GM12872 (cell line): Measurements from ENCODE around the gene SOX5.

ENCODE experiments used
- TF ChIP-seq, protein P1 (sequence below): IDR thresholded peaks from 3 replicates; pipeline ENCODE4 v1.5.1; 2011; ENCODE audit warnings: low read depth, mild to moderate bottlenecking, low read length, moderate library complexity; ENCODE audit not compliant: insufficient read depth

SOX5 gene

GRCh38 chr12:23860019-23860418 is 89.5 kb downstream of the SOX5 start:
- TF ChIP-seq, protein P1, sequence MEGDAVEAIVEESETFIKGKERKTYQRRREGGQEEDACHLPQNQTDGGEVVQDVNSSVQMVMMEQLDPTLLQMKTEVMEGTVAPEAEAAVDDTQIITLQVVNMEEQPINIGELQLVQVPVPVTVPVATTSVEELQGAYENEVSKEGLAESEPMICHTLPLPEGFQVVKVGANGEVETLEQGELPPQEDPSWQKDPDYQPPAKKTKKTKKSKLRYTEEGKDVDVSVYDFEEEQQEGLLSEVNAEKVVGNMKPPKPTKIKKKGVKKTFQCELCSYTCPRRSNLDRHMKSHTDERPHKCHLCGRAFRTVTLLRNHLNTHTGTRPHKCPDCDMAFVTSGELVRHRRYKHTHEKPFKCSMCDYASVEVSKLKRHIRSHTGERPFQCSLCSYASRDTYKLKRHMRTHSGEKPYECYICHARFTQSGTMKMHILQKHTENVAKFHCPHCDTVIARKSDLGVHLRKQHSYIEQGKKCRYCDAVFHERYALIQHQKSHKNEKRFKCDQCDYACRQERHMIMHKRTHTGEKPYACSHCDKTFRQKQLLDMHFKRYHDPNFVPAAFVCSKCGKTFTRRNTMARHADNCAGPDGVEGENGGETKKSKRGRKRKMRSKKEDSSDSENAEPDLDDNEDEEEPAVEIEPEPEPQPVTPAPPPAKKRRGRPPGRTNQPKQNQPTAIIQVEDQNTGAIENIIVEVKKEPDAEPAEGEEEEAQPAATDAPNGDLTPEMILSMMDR = no peak

DNA sequence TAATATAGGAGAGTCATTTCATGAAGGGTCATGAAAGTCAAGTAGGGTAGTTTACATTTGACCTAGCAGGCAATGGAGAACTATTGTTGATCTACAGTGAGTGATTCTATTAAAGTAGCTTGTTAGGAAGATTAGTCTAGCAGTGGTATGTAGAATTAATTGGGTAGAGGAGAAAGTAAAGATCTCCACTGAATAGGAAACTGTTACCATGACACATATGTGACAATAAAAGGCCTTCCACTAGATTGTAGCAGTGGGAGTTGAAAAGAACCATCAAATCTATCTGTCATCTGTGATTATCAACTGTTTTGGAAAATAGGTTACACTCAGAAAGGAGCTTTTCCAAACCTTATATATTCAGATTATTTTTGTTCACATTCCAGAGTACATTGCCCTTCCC is 92.3 kb downstream of the SOX5 start:
- TF ChIP-seq, protein P1 = no peak

GRCh38 chr12:23855813-23856212 is 93.7 kb downstream of the SOX5 start:
- TF ChIP-seq, protein P1 = no peak

GRCh38 chr12:23854598-23854997 is 94.9 kb downstream of the SOX5 start:
- TF ChIP-seq, protein P1 = no peak

GRCh38 chr12:23853640-23854039 is 95.8 kb downstream of the SOX5 start:
- TF ChIP-seq, protein P1 = no peak

DNA sequence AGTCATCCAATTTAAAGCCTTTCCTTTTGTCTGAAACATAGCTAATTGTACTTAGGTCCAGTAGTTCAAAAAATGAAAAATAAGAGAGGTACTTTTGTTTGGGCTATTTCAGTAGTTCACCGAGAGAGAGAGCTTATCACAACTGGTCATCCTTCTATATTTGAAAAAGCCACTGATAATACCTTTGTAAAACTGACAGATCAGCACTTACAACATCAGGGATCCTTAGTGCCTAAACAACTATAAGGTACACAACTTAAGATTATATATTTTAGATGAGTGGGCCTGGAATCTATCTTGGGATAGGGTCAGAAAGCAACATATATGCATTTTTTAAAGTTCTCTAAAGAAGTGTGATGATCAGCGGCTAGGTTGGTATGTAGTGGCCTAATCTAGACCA is 97.9 kb downstream of the SOX5 start:
- TF ChIP-seq, protein P1 = no peak

DNA sequence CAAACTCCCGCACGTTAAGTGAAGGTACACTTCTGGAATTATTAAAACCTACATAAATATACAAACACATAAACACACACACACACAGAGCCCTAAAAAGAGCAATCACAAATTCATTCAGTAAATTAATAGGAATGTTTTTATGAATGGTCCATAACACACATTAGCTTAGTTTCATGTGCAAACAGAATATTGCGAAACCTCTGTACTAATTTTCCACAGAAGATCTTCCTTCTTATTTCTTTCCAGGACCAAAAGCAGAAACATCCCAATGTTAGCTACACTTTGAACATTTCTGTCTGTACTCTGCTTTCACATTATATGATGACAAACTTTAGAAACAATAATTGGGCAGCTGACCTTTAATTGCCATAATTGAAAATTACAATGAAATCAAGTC is 101.6 kb downstream of the SOX5 start:
- TF ChIP-seq, protein P1 = no peak

- TF ChIP-seq, protein P1 = no peak
Measured at GRCh38 chr12:23843958-23844357, 105.5 kb downstream of the SOX5 start.
